MCF 10A (cell line): ENCODE measurements around the gene SHC2. TPM values are rescaled to one million over a fixed set of nuclear protein-coding genes. Genes with fewer than 3 reads are reported as not detected.

Source experiments
- BruUV-seq: library from RNA; stranded (reverse); fragments of 400-500 nt; replicated peaks from 2 replicates; lab custom pipeline; 2021; lab: Mats Ljungman, UMichigan
- CTCF ChIA-PET: fragments of 300-600 bp; sonication (Branson Sonifier 250); formaldehyde crosslinking; extraction: SDS; loops from one replicate; lab custom pipeline; 2021; ENCODE audit warnings: antibody characterized with exemption, inconsistent platforms; lab: Yijun Ruan, JAX
- POLR2A ChIA-PET: fragments of 300-600, 350-650 bp; sonication (Branson Sonifier 250); formaldehyde crosslinking; extraction: SDS; loops from one replicate; lab custom pipeline; 2020; ENCODE audit warnings: antibody characterized with exemption, inconsistent platforms; lab: Yijun Ruan, JAX
- DNase-seq: peaks from one replicate; pipeline ENCODE4 v3.0.0-alpha.2; 2018; ENCODE audit not compliant: unreplicated experiment
- H3K27ac Mint-ChIP-seq: one replicate; pipeline ENCODE4 v1.8.0; 2022; ENCODE audit warnings: mild to moderate bottlenecking, low read depth, mixed read lengths; ENCODE audit not compliant: unreplicated experiment
- H3K27me3 Mint-ChIP-seq: one replicate; pipeline ENCODE4 v1.8.0; 2022; ENCODE audit warnings: mixed read lengths; ENCODE audit not compliant: insufficient read depth, unreplicated experiment
- H3K36me3 Mint-ChIP-seq: one replicate; pipeline ENCODE4 v1.8.0; 2022; ENCODE audit warnings: mild to moderate bottlenecking, moderate library complexity, mixed read lengths; ENCODE audit not compliant: insufficient read depth, unreplicated experiment
- H3K4me1 Mint-ChIP-seq: one replicate; pipeline ENCODE4 v1.8.0; 2022; ENCODE audit warnings: mixed read lengths; ENCODE audit not compliant: insufficient read depth, unreplicated experiment
- H3K4me3 Mint-ChIP-seq: one replicate; pipeline ENCODE4 v1.8.0; 2022; ENCODE audit warnings: mild to moderate bottlenecking, moderate library complexity, mixed read lengths; ENCODE audit not compliant: unreplicated experiment
- H3K9me3 Mint-ChIP-seq: one replicate; pipeline ENCODE4 v1.8.0; 2022; ENCODE audit warnings: mixed read lengths; ENCODE audit not compliant: unreplicated experiment
- intact Hi-C: fragments of 100-400 bp; cut with micrococcal nuclease; formaldehyde crosslinking; loops from 2 replicates; pipeline ENCODE4 v1.14.1; 2022
- total RNA-seq: library from RNA; stranded (reverse); gene quantifications from 2 replicates; pipeline ENCODE4 v1.2.3, GENCODE V29; 2022
- TF ChIP-seq, protein P1 (sequence below): fragments of 200-600 bp; IDR thresholded peaks from one replicate; pipeline ENCODE4 v1.8.0; 2022; ENCODE audit warnings: antibody characterized with exemption, mild to moderate bottlenecking; ENCODE audit not compliant: unreplicated experiment

SHC2 gene
- total RNA-seq, 1 experiment from 2014 or later, result 0.77 TPM

DNA sequence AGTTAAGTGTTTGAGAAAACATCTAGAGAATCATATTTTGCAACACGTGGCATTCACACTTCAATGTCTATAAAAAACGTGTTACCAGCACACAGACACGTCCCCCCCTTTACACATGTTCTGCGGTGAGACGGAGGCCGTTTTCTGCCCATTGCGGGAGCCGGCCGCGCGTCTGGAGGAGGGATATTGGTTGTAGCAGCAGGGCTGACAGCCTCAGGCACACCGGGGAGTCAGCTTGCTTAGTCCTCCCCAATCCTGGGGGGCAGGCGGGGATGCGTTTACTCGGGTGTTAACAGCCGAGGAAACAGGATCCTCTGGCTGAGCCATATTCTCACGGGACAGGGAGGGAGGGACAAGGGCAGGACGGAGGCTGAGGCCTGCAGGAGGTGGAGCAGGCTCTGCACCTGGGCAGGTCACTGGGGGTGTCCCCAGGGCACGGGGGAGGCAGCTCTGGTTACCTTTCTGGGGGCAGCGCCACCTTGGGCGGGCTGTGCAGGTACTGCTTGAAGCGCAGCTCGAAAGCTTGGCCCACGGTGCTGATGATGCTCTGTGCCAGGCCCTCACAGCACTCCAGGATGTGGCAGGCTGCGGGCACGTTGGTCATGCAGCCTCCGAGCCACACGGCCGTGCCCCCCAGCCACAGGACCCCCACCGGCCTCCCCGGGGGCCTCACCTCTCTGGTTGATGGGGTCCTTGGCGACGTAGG, 25.0 kb downstream of the SHC2 start:
- no peak for DNase-seq
- BruUV-seq, result no TSS peak
- ChIA-PET POLR2A (no interaction called here), CTCF (interaction anchor here (0.6 kb wide), 1 partner anchor 12 kb away, joined by 3 read pairs; no protein-coding TSS in a partner anchor)
- Mint-ChIP-seq H3K27ac (no peak overlapping the region), H3K36me3 (peaks cover 5% of the 10 kb centered on the region), H3K9me3 (peaks cover 14% of the 10 kb centered on the region), H3K27me3 (no peaks in the 10 kb centered on the region), H3K4me3 (no peak overlapping the region), H3K4me1 (no peaks in the 10 kb centered on the region)
- intact Hi-C loops, result no loop called here
- TF ChIP-seq, protein P1, sequence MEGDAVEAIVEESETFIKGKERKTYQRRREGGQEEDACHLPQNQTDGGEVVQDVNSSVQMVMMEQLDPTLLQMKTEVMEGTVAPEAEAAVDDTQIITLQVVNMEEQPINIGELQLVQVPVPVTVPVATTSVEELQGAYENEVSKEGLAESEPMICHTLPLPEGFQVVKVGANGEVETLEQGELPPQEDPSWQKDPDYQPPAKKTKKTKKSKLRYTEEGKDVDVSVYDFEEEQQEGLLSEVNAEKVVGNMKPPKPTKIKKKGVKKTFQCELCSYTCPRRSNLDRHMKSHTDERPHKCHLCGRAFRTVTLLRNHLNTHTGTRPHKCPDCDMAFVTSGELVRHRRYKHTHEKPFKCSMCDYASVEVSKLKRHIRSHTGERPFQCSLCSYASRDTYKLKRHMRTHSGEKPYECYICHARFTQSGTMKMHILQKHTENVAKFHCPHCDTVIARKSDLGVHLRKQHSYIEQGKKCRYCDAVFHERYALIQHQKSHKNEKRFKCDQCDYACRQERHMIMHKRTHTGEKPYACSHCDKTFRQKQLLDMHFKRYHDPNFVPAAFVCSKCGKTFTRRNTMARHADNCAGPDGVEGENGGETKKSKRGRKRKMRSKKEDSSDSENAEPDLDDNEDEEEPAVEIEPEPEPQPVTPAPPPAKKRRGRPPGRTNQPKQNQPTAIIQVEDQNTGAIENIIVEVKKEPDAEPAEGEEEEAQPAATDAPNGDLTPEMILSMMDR, result no peak

DNA sequence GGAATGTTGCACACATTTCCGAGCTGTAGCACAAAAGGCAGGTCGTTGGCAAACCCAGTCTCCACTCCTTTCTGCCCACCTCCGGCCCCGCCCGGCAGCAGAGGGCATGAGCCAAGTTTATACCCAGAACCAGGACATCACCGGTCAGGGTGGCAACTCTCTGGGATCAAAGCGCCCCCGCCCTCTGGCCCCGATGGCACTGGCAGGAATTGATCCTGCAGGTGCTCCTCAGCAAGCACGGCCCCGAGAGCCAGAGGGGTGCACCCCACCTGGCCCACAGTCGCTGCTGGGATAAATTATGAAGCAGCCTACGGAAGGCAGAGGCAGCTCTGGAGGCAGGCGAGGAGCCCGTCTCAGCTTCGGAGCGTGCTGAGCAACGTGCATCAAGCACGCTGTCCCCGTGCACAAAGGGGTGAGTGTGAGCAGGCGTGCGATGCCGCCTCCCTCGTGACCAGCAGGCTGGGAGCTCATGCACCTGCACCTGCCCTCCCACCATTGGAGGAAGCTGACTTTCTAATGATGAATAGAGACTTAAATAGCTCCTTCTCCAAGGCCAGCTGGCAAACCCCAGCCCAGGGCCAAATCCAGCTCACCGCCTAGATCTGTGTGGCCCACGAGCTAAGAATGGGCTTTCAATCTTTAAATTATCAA, 25.7 kb downstream of the SHC2 start:
- Mint-ChIP-seq H3K4me1 (no peaks in the 10 kb centered on the region), H3K36me3 (peaks cover 6% of the 10 kb centered on the region), H3K27ac (no peak overlapping the region), H3K27me3 (no peaks in the 10 kb centered on the region), H3K4me3 (no peak overlapping the region), H3K9me3 (peaks cover 20% of the 10 kb centered on the region)
- ChIA-PET CTCF (interaction anchor here (0.6 kb wide), 1 partner anchor 11 kb away, joined by 3 read pairs; no protein-coding TSS in a partner anchor), POLR2A (no interaction called here)
- TF ChIP-seq, protein P1, result no peak
- intact Hi-C loops, result no loop called here
- no peak for DNase-seq
- BruUV-seq, result no TSS peak

DNA sequence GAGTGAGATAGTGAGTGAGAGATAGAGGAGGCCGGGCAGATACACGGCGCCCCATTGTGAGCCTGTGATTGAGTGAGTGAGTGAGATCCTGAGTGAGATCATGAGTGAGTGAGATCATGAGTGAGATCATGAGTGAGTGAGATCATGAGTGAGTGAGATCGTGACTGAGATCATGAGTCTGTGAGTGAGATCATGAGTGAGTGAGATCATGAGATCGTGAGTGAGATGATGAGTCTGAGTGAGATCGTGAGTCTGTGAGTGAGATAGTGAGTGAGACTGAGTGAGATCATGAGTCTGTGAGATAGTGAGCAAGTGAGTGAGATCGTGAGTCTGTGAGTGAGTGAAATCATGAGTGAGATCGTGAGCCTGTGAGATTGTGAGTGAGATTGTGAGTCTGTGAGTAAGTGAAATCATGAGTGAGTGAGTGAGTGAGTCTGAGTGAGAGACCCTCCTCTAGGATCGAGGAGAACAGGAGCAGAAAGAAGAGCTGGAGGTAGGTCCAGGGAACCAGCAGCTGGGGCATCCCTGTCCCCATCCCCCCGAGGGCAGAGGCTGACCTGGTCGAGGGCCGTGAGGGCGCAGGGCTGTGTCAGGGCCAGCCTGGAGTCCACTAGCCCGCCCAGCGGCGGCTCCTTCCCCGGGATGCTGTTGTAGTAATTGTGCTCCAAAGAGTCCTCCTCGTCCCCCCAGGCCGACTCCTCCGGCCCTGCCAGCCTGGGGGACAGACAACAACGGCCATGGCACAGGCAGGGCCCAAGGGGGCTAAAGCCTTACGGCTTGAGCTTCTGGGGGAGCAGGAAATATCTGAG, 26.5 kb downstream of the SHC2 start:
- TF ChIP-seq, protein P1, result no peak
- POLR2A ChIA-PET, result no interaction called here
- DNase-seq, result no peak

DNA sequence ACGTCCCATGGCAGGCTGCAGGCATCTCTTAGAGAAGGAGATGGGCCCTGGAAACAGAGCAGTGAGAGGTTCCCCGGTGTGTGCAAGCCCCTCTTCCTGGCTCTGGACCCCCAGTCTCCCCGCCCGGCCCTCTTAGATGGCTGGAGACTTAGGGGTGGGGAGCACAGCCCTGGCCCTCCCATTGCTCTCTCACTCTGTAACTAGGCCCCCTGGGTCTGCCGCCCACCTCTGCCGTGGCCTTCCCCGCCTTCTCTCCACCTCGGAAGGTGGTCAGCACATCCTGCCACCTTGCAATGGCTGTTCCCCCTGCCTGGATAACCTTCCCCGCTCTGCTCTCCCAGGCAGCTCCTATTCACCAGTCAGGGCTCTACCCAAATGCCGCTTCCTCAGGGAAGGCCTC, 30.1 kb downstream of the SHC2 start:
- ChIA-PET POLR2A (no interaction called here), CTCF (no interaction called here)
- H3K27me3 Mint-ChIP-seq, result no peaks in the 10 kb centered on the region
- DNase-seq, result no peak
- TF ChIP-seq, protein P1, result no peak
- H3K27ac Mint-ChIP-seq, result no peak overlapping the region
- peaks cover 6% of the 10 kb centered on the region for H3K36me3 Mint-ChIP-seq
- peaks cover 17% of the 10 kb centered on the region for H3K9me3 Mint-ChIP-seq
- intact Hi-C loops, result no loop called here
- no peaks in the 10 kb centered on the region for H3K4me1 Mint-ChIP-seq
- BruUV-seq, result no TSS peak
- H3K4me3 Mint-ChIP-seq, result no peak overlapping the region

More for the DNA sequence above, 26.5 kb downstream of the SHC2 start:
- BruUV-seq, result no TSS peak
- Mint-ChIP-seq H3K4me1 (no peaks in the 10 kb centered on the region), H3K9me3 (peaks cover 25% of the 10 kb centered on the region), H3K36me3 (peaks cover 6% of the 10 kb centered on the region), H3K27me3 (no peaks in the 10 kb centered on the region), H3K4me3 (no peak overlapping the region), H3K27ac (no peak overlapping the region)
- intact Hi-C loops, result no loop called here
- CTCF ChIA-PET, result no interaction called here
